B cell (primary cell): ENCODE measurements around the gene ERBB4.

Source experiments
- EZH2 ChIP-seq: IDR thresholded peaks from 2 replicates; pipeline ENCODE4 v1.6.1; 2012; ENCODE audit warnings: borderline replicate concordance, low read depth, mild to moderate bottlenecking, moderate library complexity, low read length; ENCODE audit not compliant: insufficient read depth, poor library complexity, severe bottlenecking
- TF ChIP-seq, protein P1 (sequence below): fragments of 200-600 bp; IDR thresholded peaks from one replicate; pipeline ENCODE4 v1.8.0; 2022; ENCODE audit warnings: antibody characterized with exemption, mild to moderate bottlenecking

- no peak for TF ChIP-seq EZH2
- TF ChIP-seq, protein P1, sequence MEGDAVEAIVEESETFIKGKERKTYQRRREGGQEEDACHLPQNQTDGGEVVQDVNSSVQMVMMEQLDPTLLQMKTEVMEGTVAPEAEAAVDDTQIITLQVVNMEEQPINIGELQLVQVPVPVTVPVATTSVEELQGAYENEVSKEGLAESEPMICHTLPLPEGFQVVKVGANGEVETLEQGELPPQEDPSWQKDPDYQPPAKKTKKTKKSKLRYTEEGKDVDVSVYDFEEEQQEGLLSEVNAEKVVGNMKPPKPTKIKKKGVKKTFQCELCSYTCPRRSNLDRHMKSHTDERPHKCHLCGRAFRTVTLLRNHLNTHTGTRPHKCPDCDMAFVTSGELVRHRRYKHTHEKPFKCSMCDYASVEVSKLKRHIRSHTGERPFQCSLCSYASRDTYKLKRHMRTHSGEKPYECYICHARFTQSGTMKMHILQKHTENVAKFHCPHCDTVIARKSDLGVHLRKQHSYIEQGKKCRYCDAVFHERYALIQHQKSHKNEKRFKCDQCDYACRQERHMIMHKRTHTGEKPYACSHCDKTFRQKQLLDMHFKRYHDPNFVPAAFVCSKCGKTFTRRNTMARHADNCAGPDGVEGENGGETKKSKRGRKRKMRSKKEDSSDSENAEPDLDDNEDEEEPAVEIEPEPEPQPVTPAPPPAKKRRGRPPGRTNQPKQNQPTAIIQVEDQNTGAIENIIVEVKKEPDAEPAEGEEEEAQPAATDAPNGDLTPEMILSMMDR = no peak
These were observed 84.5 kb downstream of the ERBB4 start for GRCh38 chr2:212454149-212454548.
